ENCODE measurements around the gene DCAF8. TPM values are rescaled to one million over a fixed set of nuclear protein-coding genes. Genes with fewer than 3 reads are reported as not detected.

Gene DCAF8
- total RNA-seq, 2 donors from 2014 or later, result 185 to 238 TPM

GRCh38 chr1:160177667-160178066, 84.7 kb downstream of the DCAF8 start:
- H3K9me3 Mint-ChIP-seq, result no peaks in the 10 kb centered on the region
- H3K27me3 Mint-ChIP-seq (ENCODE audit: insufficient read depth), result peaks cover 7% of the 10 kb centered on the region
- peak overlapping the region; percentile 82 for H3K27ac Mint-ChIP-seq
- peak; percentile 62 for DNase-seq
- Histone ChIP-seq H3K27ac (ENCODE audit: low read depth, low read length) (peak overlapping the region; percentile 44), H3K36me3 (ENCODE audit: control insufficient read depth, insufficient read depth, low read length) (no peaks in the 10 kb centered on the region), H3K9ac (ENCODE audit: extremely low read depth, low read length, poor library complexity, severe bottlenecking) (no peak overlapping the region), H3K27me3 (ENCODE audit: control insufficient read depth, insufficient read depth, low read length, poor library complexity, severe bottlenecking) (no peaks in the 10 kb centered on the region), H3K4me3 (ENCODE audit: low read length) (no peak overlapping the region), H3K4me1 (ENCODE audit: control insufficient read depth, insufficient read depth, low read length) (peaks cover 7% of the 10 kb centered on the region), H3K9me3 (ENCODE audit: control insufficient read depth, low read length) (no peaks in the 10 kb centered on the region)
- peaks cover 33% of the 10 kb centered on the region for H3K4me1 Mint-ChIP-seq
- 81% methylated on average over 1 of the region's 1 CpG; no CpG with 5 or more reads in 1 of the 2 experiments for WGBS, 2 experiments (ENCODE audit: insufficient coverage in 1 of 2, insufficient read length in 1 of 2)
- H3K36me3 Mint-ChIP-seq (ENCODE audit: low read depth), result no peaks in the 10 kb centered on the region
- TF ChIP-seq CTCF (conservative IDR thresholded peaks at IDR 0.05), result no peak
- H3K4me3 Mint-ChIP-seq, result no peak overlapping the region

- 66 to 79% methylated on average over 2 of the region's 2 CpGs for WGBS, 2 experiments (ENCODE audit: insufficient coverage in 1 of 2, insufficient read length in 1 of 2)
- TF ChIP-seq CTCF (conservative IDR thresholded peaks at IDR 0.05), result no peak
- no peaks in the 10 kb centered on the region for H3K36me3 ChIP-seq (ENCODE audit: control insufficient read depth, insufficient read depth, low read length)
- H3K9me3 ChIP-seq (ENCODE audit: control insufficient read depth, low read length), result no peaks in the 10 kb centered on the region
- H3K9ac ChIP-seq (ENCODE audit: extremely low read depth, low read length, poor library complexity, severe bottlenecking), result no peak overlapping the region
- Mint-ChIP-seq H3K27me3 (ENCODE audit: insufficient read depth) (peaks cover 7% of the 10 kb centered on the region), H3K4me1 (peaks cover 36% of the 10 kb centered on the region), H3K4me3 (no peak overlapping the region), H3K27ac (peak overlapping the region; percentile 82), H3K9me3 (no peaks in the 10 kb centered on the region), H3K36me3 (ENCODE audit: low read depth) (no peaks in the 10 kb centered on the region)
- H3K27ac ChIP-seq (ENCODE audit: low read depth, low read length), result peak overlapping the region; percentile 44
- peak; percentile 71 for DNase-seq
- H3K27me3 ChIP-seq (ENCODE audit: control insufficient read depth, insufficient read depth, low read length, poor library complexity, severe bottlenecking), result no peaks in the 10 kb centered on the region
- no peak overlapping the region for H3K4me3 ChIP-seq (ENCODE audit: low read length)
- H3K4me1 ChIP-seq (ENCODE audit: control insufficient read depth, insufficient read depth, low read length), result peaks cover 7% of the 10 kb centered on the region
These were observed 85.1 kb downstream of the DCAF8 start for GRCh38 chr1:160177231-160177630.

GRCh38 chr1:160171980-160172379, 90.4 kb downstream of the DCAF8 start:
- no peak overlapping the region for H3K9ac ChIP-seq (ENCODE audit: extremely low read depth, low read length, poor library complexity, severe bottlenecking)
- peak overlapping the region; percentile 32 for H3K27ac ChIP-seq (ENCODE audit: low read depth, low read length)
- peaks cover 5% of the 10 kb centered on the region for H3K27me3 Mint-ChIP-seq (ENCODE audit: insufficient read depth)
- H3K9me3 ChIP-seq (ENCODE audit: control insufficient read depth, low read length), result no peaks in the 10 kb centered on the region
- H3K4me1 Mint-ChIP-seq, result peaks cover 62% of the 10 kb centered on the region
- H3K27ac Mint-ChIP-seq, result no peak overlapping the region
- no peak overlapping the region for H3K4me3 ChIP-seq (ENCODE audit: low read length)
- no peak for TF ChIP-seq CTCF (conservative IDR thresholded peaks at IDR 0.05)
- H3K4me1 ChIP-seq (ENCODE audit: control insufficient read depth, insufficient read depth, low read length), result peaks cover 15% of the 10 kb centered on the region
- WGBS, 2 experiments (ENCODE audit: insufficient coverage in 1 of 2, insufficient read length in 1 of 2), result 44 to 50% methylated on average over 6 to 9 of the region's 9 CpGs
- peak; percentile 68 for DNase-seq
- no peaks in the 10 kb centered on the region for H3K36me3 Mint-ChIP-seq (ENCODE audit: low read depth)
- no peaks in the 10 kb centered on the region for H3K9me3 Mint-ChIP-seq
- H3K36me3 ChIP-seq (ENCODE audit: control insufficient read depth, insufficient read depth, low read length), result no peaks in the 10 kb centered on the region
- no peak overlapping the region for H3K4me3 Mint-ChIP-seq
- H3K27me3 ChIP-seq (ENCODE audit: control insufficient read depth, insufficient read depth, low read length, poor library complexity, severe bottlenecking), result no peaks in the 10 kb centered on the region
